Liver (tissue), 9 donors: ENCODE results near the gene CCDC112. TPM values are rescaled to one million over a fixed set of nuclear protein-coding genes. Genes with fewer than 3 reads are reported as not detected.

Source experiments
- DNase-seq: peaks from one replicate; pipeline ENCODE4 v3.0.0-alpha.2; 2017; ENCODE audit warnings: low spot score
- H3K27ac ChIP-seq, 2 donors: one replicate each; pipeline ENCODE4 v1.7.0; 2013; ENCODE audit warnings: inconsistent platforms in 2 of 2, low read length in 2 of 2, control low read depth in 1 of 2, low read depth in 1 of 2, mild to moderate bottlenecking in 1 of 2
- H3K27me3 ChIP-seq, 4 donors: one replicate each; pipeline versions ENCODE4 v1.6.1 to v1.7.0; 2013; ENCODE audit warnings: low read length in 3 of 4, inconsistent platforms in 1 of 4, mild to moderate bottlenecking in 1 of 4, moderate library complexity in 1 of 4; ENCODE audit not compliant: control insufficient read depth in 4 of 4, insufficient read depth in 4 of 4
- H3K36me3 ChIP-seq, 4 donors: one replicate each; pipeline versions ENCODE4 v1.6.1 to v1.7.0; 2013; ENCODE audit warnings: low read length in 3 of 4, mild to moderate bottlenecking in 3 of 4, low read depth in 1 of 4, moderate library complexity in 1 of 4; ENCODE audit not compliant: control insufficient read depth in 4 of 4, insufficient read depth in 3 of 4
- H3K4me1 ChIP-seq, 4 donors: one replicate each; pipeline versions ENCODE4 v1.6.1 to v1.7.0; 2013; ENCODE audit warnings: low read length in 3 of 4, mild to moderate bottlenecking in 3 of 4, moderate library complexity in 1 of 4; ENCODE audit not compliant: control insufficient read depth in 4 of 4, insufficient read depth in 4 of 4
- H3K4me3 ChIP-seq, 3 donors: one replicate each; pipeline versions ENCODE4 v1.6.1 to v1.7.0; 2013; ENCODE audit warnings: low read length in 3 of 3, control low read depth in 1 of 3, low read depth in 1 of 3, mild to moderate bottlenecking in 1 of 3
- H3K9ac ChIP-seq, 2 donors: one replicate each; pipeline ENCODE4 v1.7.0; 2013; ENCODE audit warnings: low read length in 2 of 2, mild to moderate bottlenecking in 2 of 2, moderate library complexity in 2 of 2, control low read depth in 1 of 2, low read depth in 1 of 2
- H3K9me3 ChIP-seq, 4 donors: one replicate each; pipeline versions ENCODE4 v1.6.1 to v1.7.0; 2013; ENCODE audit warnings: low read length in 3 of 4; ENCODE audit not compliant: control insufficient read depth in 4 of 4
- ATF3 ChIP-seq: IDR thresholded peaks from 2 replicates; pipeline ENCODE4 v1.6.1; 2016; ENCODE audit warnings: antibody characterized with exemption
- FOXA2 ChIP-seq: IDR thresholded peaks from 2 replicates; pipeline ENCODE4 v1.6.1; 2016; ENCODE audit warnings: antibody characterized with exemption
- GABPA ChIP-seq, 2 donors: IDR thresholded peaks in 1 of 2; conservative IDR thresholded peaks in 1 of 2; 2 replicates each; pipeline ENCODE4 v1.6.1; 2016; ENCODE audit warnings: antibody characterized with exemption in 2 of 2, mild to moderate bottlenecking in 1 of 2, moderate library complexity in 1 of 2
- HNF4A ChIP-seq, 2 donors: conservative IDR thresholded peaks; 2 replicates each; pipeline ENCODE4 v1.6.1; 2016; ENCODE audit warnings: antibody characterized with exemption in 2 of 2, mild to moderate bottlenecking in 2 of 2
- MAX ChIP-seq: IDR thresholded peaks from 2 replicates; pipeline ENCODE4 v1.6.1; 2016; ENCODE audit warnings: antibody characterized with exemption
- RAD21 ChIP-seq, 2 donors: IDR thresholded peaks; 2 replicates each; pipeline ENCODE4 v1.6.1; 2016; ENCODE audit warnings: antibody characterized with exemption in 2 of 2, mild to moderate bottlenecking in 2 of 2
- TAF1 ChIP-seq: conservative IDR thresholded peaks from 2 replicates; pipeline ENCODE4 v1.6.1; 2016; ENCODE audit warnings: antibody characterized with exemption, mild to moderate bottlenecking
- YY1 ChIP-seq: IDR thresholded peaks from 2 replicates; pipeline ENCODE4 v1.6.1; 2016; ENCODE audit warnings: antibody characterized with exemption, mild to moderate bottlenecking
- ZBTB33 ChIP-seq: IDR thresholded peaks from 2 replicates; pipeline ENCODE4 v1.6.1; 2016; ENCODE audit warnings: antibody characterized with exemption
- WGBS: extraction: QIAGEN DNeasy Blood & Tissue Kit; methylation state at CpG from one replicate; pipeline ENCODE4 v1.1.7; 2013; 5-methylcytosine and 5-hydroxymethylcytosine counted together
- polyA plus RNA-seq, 2 donors: library from polyadenylated mRNA; stranded (reverse) in 1 of 2; unstranded in 1 of 2; fragments of 200-250 nt in 1 of 2; fragments of >200 nt in 1 of 2; fragmentation: Nextera tagmentation in 1 of 2; extraction: Ambion mirVana in 1 of 2; gene quantifications; one replicate each; pipeline versions ENCODE4 v1.2.1 to v1.2.3, GENCODE V29; 2013 to 2015
- total RNA-seq, 2 donors: library from RNA; depleted of rRNA; stranded (reverse); fragments of >200 nt; gene quantifications; one replicate each; pipeline ENCODE4 v1.2.3, GENCODE V29; 2014
- TF ChIP-seq, protein P1 (sequence below): fragments of 150-350 bp; IDR thresholded peaks from 2 replicates; pipeline ENCODE4 v1.5.1; 2017; ENCODE audit warnings: improper control_type of control experiment, low read depth, low read length; ENCODE audit not compliant: missing input control
- donor health status: healthy.
- donor health status: healthy.
- donor health status: healthy.
- donor health status: healthy.
- donor health status: healthy.

Gene CCDC112
- total and polyA plus RNA-seq, 4 donors = 0.75 to 1.6 (median 1.1) TPM

GRCh38 chr5:115246361-115246991, 50.0 kb downstream of the CCDC112 start:
- Histone ChIP-seq H3K27me3 (no peaks in the 10 kb centered on the region), H3K9ac (no peak overlapping the region), H3K4me1 (peaks cover 0 to 20% (median 12%) of the 10 kb centered on the region in 4 donors), H3K4me3 (no peak overlapping the region), H3K9me3 (no peaks in the 10 kb centered on the region), H3K36me3 (no peaks in the 10 kb centered on the region), H3K27ac (no peak overlapping the region)
- TF ChIP-seq MAX (no peak), RAD21 (IDR thresholded peaks at IDR 0.05) (peak; percentile 88)
- TF ChIP-seq, protein P1, sequence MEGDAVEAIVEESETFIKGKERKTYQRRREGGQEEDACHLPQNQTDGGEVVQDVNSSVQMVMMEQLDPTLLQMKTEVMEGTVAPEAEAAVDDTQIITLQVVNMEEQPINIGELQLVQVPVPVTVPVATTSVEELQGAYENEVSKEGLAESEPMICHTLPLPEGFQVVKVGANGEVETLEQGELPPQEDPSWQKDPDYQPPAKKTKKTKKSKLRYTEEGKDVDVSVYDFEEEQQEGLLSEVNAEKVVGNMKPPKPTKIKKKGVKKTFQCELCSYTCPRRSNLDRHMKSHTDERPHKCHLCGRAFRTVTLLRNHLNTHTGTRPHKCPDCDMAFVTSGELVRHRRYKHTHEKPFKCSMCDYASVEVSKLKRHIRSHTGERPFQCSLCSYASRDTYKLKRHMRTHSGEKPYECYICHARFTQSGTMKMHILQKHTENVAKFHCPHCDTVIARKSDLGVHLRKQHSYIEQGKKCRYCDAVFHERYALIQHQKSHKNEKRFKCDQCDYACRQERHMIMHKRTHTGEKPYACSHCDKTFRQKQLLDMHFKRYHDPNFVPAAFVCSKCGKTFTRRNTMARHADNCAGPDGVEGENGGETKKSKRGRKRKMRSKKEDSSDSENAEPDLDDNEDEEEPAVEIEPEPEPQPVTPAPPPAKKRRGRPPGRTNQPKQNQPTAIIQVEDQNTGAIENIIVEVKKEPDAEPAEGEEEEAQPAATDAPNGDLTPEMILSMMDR = peak; percentile 76
- no peak for DNase-seq
- WGBS = 21% methylated on average over 3 of the region's 3 CpGs

GRCh38 chr5:115243412-115243811, 53.0 kb downstream of the CCDC112 start:
- no peaks in the 10 kb centered on the region for H3K9me3 ChIP-seq
- H3K27ac ChIP-seq = no peak overlapping the region
- peaks cover 0 to 22% (median 13%) of the 10 kb centered on the region in 4 donors for H3K4me1 ChIP-seq
- no peak overlapping the region for H3K4me3 ChIP-seq
- H3K36me3 ChIP-seq = peaks cover 0 to 11% (median 5%) of the 10 kb centered on the region in 4 donors
- DNase-seq = no peak
- TF ChIP-seq TAF1 (no peak), GABPA (IDR thresholded peaks at IDR 0.05 in 1 of 2, conservative IDR thresholded peaks at IDR 0.05 in 1 of 2) (no peak), HNF4A (conservative IDR thresholded peaks at IDR 0.05) (peak; percentile 16 to 51), FOXA2 (no peak), ATF3 (no peak), YY1 (no peak), ZBTB33 (no peak)
- TF ChIP-seq, protein P1 = no peak
- no peak overlapping the region for H3K9ac ChIP-seq
- H3K27me3 ChIP-seq = no peaks in the 10 kb centered on the region
